HTERT RPE-1 (cell line): Measurements from ENCODE around the gene MTPN.

ENCODE experiments used
- in situ Hi-C: fragments of 300-500 bp; cut with MboI; formaldehyde crosslinking; loops from 4 replicates; pipeline ENCODE4 v1.14.3; 2020; ENCODE audit warnings: low sequenced_read_pairs

Gene MTPN

DNA sequence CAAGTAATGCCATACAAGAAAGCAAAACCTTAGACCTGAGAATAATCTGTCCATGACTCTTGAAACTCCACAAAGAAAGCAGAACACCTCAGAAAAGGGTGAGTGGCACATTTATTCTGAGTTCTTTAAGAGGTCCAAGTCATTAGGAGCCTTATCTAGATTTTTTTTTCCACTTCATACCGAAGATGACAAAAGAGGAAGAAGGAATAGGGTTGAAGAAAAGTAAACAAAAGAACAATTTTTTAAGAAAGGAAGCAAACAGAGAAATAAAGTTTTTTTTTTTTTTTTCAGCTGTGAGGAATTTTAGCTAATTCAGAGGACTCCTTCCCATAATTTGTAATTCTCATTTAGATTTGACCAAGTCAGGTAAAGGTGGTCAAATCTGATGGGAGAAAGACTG is 13.1 kb upstream of the MTPN start:
- in situ Hi-C loops: no loop called here

DNA sequence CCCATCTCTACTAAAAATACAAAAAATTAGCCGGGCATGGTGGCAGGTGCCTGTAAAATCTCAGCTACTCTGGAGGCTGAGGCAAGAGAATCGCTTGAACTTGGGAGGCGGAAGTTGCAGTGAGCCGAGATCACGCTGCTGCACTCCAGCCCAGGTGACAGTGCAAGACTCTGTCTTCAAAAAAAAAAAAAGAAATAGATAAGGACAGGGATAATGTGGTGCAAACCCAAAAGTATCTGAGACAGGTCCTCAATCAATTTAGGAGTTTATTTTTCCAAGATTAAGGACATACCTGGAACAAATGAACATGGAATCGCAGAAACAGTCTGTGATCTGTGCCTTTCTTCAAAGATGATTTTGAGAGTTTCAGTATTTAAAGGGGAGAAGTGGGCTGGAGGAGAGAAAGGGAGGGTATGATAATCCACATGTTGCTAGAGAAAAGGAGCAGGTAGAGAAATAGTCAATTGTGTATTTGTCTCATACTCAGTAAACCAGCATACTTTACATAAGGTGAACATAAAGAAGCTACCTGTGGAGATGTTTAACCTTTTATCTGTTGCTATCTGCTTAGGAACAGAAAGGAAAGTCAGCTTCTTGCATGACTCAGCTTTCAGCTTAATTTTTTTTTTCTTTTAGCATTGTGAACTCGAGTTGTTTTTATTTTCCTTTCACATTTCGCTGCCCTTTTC is 4.9 kb upstream of the MTPN start:
- in situ Hi-C loops: no loop called here

GRCh38 chr7:135980665-135981180 is 3.6 kb upstream of the MTPN start:
- in situ Hi-C loops: no loop called here

DNA sequence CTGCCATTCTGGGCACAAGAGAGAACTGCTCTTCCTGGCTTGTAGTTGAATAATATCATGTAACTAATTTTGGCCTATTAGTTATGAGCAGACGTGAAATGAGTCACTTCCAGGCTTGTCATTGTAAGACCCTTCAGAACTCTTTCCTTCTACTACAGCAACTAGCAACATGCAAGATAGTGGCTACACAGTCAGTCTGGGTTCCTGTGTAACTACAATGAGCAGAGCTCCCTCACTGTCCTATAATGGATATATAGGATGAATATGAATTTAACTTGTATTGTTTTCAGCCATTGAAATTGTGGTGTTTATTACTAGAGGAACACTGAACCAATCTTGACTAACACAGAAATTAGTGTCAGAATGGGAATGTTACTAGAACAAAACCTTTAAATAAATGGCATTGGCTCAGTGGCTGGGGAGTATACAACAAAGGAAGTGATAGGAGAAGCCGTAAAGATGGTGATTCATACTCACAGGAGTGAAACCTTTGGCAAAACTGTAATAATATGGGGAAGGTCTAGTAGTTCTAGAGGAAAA is 2.9 kb upstream of the MTPN start:
- in situ Hi-C loops: no loop called here

DNA sequence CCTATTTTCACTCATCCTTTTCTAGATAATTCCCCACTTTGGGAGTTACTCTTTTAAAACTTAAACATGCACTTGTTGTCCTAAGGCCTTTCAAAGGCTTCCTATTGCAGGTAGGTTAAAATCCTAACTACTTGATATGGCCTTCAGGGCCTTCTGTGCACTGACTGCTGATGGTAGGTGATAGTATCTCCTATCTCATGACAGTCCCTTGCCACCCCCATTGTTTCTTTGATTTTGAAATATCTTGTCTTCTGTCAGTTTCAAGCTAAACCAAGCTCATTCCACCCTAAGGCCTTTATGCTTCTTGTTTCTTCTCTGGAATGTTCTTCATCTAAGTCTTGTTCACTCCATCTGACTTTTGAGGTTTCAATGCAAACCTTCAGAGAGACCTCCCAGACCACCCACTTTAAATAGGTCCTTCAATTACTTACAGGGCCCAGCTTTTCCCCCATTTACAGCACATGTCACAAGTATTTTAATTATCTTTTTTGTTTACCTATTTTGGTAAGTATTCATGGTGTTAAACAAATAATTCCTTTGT is 2.4 kb upstream of the MTPN start:
- in situ Hi-C loops: no loop called here

GRCh38 chr7:135978624-135979023 is 1.5 kb upstream of the MTPN start:
- in situ Hi-C loops: no loop called here

GRCh38 chr7:135977742-135978066 is 545 bp upstream of the MTPN start:
- in situ Hi-C loops: no loop called here

DNA sequence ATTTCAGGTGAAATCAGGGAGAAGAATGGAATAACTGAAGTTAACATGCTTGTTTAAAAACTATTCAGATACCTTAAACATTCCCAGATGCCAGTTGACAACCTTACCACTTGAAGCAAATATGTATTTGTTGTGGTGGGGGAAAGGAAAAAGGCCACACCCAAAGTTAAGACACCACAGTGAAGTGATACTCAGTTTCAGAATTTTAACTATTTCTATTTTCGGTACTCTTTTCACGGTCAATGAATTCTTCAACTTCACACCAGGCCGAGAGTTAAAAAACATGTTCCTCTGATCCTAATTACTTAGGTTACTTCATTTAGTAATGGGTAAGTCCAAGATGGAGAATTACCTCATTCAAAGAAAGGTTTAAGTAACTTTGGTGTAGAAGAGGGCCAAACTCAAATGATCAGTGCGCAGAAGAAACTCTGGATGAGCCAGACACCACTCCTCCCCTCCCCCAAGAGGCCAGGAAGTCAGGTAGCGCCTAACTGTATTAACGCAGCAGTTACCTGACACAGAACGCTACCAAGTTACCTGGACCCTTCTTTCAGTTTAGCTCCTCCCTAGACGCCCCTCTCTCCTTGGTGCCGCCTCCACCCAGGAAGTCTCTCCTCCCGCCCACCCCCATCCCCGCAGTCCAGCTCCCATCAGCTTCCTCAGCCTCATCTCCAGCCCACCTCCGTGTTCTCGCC is 700 bp downstream of the MTPN start:
- in situ Hi-C loops: no loop called here

DNA sequence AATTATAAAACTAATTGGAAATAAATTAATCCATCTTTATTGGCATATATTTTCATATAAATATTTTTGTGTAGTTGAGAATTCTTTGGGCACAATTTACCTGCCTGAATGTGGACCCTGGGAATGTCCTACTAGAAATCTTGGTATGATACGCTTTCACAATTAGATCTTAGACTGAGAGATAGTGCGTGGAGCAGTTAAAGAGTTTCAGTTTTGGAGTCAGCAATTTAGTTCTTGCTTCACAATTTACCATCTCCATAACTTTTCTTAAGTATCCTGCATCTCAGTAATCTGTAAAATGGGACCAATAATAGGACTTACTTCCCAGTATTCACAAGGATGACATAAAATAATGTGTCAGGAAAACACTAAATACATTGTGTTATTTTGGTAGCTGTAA is 2.0 kb downstream of the MTPN start:
- in situ Hi-C loops: no loop called here

GRCh38 chr7:135974667-135975066 is 2.5 kb downstream of the MTPN start:
- in situ Hi-C loops: no loop called here

DNA sequence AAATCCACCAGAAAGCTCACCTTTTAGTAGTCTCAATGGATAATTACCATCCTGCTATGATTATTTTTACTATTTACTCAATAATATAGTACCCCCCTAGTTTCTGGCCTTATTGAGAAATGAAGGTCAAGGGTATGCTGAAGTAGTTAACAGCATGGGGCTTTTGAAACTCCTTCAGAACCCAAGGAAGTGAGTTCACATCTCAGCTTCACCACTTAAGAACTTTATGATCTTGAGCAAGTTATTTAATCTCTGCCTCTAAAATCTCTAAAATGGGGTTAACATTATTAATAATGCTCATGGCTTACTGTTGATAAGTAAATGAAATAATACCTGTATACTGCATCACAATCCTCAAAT is 5.8 kb downstream of the MTPN start:
- in situ Hi-C loops: no loop called here

DNA sequence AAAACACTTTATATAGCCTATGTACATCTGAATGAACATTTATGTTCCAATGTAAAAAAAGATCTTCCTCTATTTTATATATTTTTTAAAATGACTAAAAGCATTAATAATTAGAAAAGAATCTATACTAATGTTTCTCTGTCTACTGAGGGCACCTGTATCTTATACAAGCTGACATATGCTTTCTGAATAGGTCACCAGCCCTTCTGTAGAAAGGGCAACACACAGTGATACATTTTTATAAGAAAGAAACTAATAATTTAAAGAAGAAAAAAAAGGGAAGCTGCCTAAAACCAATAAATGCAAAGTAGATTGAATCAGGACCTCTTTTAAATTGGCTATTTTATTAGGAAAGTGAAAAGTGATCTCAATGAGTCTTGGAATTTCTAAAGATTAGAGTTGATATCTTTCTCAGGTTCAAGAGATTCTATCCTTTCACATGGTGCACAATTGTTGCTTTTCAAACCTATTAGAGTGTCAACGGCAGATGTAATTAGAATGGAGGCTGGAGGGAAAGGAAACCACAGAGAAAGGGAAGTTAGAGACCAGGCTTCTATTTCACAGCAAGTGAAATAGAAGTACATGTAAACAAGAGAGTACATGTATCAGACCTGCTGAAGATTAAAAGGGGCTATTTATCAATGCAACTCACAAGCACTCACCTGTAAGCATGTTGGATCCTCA is 6.3 kb downstream of the MTPN start:
- in situ Hi-C loops: no loop called here

DNA sequence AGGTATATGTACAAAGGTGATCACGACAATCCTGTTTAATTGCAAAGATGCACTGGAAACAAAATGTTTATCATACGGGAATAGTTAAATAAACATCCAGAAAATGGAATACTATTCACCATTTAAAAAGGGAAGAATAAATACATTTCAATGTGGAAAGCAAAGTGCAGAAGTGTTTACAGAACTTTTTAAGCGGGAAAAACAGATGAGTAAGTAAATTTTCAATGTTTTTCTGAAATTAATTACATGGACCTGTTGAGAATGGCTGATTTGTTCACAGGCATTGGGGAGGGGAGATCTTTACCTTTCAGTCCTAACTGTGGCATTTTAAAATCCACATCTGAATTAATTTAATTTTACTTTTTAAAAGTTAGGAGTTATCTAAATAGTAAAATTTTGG is 7.1 kb downstream of the MTPN start:
- in situ Hi-C loops: no loop called here

DNA sequence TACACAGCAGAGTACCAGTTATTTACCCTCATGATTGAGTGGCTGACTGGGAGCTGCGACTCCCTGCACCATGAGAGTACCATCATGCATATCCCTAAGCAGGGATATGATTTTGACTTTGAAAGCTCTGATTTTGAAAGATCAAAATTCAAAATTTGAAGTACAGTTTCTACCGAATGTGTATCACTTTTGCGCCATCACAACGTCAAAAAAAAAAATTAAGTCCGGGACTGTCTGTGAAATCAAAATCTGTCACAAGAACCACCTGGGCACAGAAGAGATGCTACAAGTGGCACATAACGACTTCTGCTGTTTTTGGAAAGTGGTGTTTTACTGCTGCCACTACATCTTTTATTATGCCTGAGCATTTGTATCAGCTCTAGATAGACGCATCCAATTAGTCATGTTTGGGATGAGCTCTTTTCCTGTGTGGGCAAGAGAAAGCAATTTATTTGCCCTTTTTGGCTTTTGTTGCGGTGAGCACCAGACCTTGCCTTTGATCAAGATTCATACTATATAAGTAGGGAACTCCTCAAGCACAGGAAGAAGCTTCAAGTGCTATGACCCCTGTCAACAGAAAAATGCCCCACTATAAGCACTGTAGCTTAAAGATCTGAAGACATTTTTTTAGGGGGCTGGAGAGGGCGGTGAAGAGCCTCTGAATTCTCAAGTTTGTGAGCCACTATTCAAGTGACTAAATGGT is 10.7 kb downstream of the MTPN start:
- in situ Hi-C loops: no loop called here

- in situ Hi-C loops: no loop called here
Observed at GRCh38 chr7:135965602-135966001, 11.6 kb downstream of the MTPN start.

DNA sequence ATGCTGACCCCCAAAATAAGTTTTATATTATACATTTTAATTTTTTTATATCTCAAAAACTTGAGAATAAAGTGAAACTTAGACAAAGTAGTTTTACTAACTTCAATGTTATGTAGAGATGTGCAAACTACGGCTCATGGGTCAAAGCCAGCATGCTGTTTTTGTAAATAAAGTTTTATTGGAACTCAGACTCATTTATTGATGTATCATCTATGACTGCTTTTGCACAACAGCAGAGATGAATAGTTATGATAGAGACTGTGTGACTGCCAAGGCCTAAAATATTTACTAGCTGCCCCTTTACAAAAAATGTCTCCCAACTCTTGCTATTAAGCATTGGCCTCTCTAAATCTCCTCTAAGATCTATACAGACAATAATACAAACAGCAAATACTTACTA is 12.4 kb downstream of the MTPN start:
- in situ Hi-C loops: no loop called here

DNA sequence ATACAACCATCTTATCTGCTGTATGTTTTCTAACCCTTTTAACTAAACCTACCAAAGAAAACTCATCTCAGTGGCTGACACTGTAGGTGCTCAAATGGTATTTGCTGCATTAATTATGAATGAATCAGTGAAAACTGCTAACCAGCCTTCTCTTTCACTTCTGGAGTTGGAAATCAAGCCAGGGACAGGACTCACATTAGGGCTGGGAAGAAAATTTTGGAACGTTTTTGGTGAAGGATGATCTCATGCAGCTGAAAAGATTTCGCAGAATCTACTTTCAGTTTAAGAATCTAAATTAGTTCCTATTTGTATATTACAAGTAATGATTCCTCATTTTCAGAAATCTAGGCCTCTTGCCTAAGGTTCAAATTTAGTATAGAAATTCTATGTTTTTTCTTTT is 12.9 kb downstream of the MTPN start:
- in situ Hi-C loops: no loop called here

DNA sequence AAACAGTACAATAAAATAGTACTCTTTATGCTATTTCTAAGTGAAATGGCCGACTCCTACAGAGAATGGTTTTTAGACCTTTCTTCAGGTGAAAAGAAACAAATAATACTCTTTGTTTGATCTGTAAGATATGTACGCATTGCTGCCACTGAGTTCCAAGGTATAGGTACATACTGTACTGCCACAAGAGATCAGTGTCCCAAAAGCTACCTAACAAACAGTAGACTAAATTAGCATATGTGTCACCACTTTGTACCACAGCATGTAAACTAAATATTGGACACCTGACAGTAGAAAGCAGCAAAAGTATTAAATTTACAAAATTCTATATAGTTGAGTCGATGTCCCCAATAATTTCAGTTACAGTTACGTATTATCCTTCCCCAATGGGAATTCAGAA is 14.4 kb downstream of the MTPN start:
- in situ Hi-C loops: no loop called here

GRCh38 chr7:135960709-135961451 is 16.3 kb downstream of the MTPN start:
- in situ Hi-C loops: no loop called here

- in situ Hi-C loops: no loop called here
Observed at GRCh38 chr7:135959646-135960363, 17.4 kb downstream of the MTPN start.
